Putamen (tissue), 1 donor: ENCODE data around the gene WDR54.

ENCODE experiments used
- DNase-seq: peaks from one replicate; pipeline ENCODE4 v3.0.0-alpha.2; 2016; ENCODE audit warnings: low spot score

WDR54 gene

DNA sequence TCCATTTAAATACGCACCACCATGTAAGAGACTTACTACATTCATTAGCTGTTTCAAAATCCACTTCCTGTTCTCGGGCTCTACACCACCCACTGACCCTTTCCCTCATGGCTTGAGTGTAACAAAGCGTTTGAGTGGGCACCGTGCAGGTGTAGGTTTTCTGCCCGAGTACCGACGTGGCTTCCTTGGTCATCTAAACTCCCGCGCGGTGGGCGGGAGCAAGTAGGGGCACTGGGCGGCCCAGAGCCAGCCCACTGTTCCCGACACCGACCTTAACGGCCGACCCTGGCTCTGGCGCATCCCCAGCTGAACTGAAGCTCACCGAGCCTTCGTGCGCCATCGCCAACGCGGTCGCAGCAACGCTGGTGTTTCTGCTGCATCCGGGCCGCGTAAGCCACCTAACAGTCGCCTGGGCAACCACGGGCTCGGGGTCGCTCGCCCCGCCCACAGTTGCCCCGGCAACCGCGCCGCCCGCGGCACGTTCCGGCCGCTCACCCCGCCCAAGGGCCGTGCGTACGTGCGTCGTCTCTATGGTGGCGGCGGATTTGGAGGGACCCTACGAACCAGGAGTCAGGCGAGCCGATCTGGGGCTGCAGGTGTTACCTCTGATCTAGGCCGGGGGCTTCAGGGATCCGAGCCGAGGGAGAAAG lies at the start of gene WDR54, which contains the start of gene C2orf81:
WDR54 (plus strand) TSS at position 510 of the 650 bp plus-strand sequence. CDS start 424 bp downstream, outside the sequence.
C2orf81 (minus strand) TSS at position 399 of the 650 bp plus-strand sequence; CDS start at position 340, 59 bp downstream.
- DNase-seq = peak; percentile 85

- no peak for DNase-seq
Observed at GRCh38 chr2:74372674-74373073, 48.9 kb upstream of the WDR54 start.

GRCh38 chr2:74373221-74373676 lies 48.3 kb upstream of the WDR54 start:
- no peak for DNase-seq

- DNase-seq = no peak
Observed at GRCh38 chr2:74373985-74374384, 47.5 kb upstream of the WDR54 start.

GRCh38 chr2:74374509-74375205 lies 46.9 kb upstream of the WDR54 start:
- DNase-seq = peak; percentile 97

- no peak for DNase-seq
Observed at GRCh38 chr2:74375838-74376237, 45.7 kb upstream of the WDR54 start.

DNA sequence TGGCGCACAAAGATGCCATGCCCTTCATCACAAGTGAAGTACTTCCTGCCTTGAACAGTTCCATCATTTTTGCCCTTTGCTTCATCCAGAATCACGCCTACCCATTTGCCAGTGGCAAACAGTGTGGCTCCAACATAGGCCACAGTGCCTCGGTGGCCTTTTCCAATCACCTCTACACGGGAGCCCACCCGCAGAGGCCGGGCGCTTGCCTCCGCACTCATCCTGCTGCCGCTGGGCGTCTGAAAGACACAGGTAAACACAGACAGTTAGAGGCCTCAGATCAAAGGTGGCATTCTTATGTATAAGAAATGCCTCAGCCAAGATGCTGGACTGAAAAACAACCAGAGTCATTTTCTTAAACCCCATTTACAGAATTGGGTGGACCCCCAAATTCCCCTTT lies 43.5 kb upstream of the WDR54 start:
- DNase-seq = no peak

- DNase-seq = peak; percentile 83
Observed at GRCh38 chr2:74379851-74380789, 41.4 kb upstream of the WDR54 start, which contains the start of gene DCTN1. Gene DCTN1, minus strand, starts transcription at chr2:74380311. Its CDS starts 274 bp downstream, at chr2:74380037.

DNA sequence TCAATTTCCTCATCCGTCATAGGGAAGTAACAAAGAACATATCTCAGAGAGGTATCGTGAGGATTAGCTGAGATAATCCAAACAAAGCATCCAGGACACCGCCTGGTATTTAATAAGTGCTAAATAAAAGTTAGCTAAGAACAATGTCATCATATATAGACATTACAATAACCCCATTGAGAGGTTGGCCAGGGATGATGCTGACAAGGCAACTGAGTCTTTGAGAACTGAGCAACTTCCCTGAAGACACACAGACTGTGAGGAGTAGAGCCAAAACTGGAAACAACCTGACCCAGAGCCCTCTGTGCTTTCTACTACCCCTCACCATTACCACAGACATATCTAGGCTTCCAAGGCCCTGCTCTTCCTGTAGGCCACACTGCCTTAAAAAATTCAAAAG lies 39.8 kb upstream of the WDR54 start:
- no peak for DNase-seq

- peak; percentile 56 for DNase-seq
Observed at GRCh38 chr2:74383254-74383653, 38.3 kb upstream of the WDR54 start.

GRCh38 chr2:74384051-74384450 lies 37.5 kb upstream of the WDR54 start:
- no peak for DNase-seq

DNA sequence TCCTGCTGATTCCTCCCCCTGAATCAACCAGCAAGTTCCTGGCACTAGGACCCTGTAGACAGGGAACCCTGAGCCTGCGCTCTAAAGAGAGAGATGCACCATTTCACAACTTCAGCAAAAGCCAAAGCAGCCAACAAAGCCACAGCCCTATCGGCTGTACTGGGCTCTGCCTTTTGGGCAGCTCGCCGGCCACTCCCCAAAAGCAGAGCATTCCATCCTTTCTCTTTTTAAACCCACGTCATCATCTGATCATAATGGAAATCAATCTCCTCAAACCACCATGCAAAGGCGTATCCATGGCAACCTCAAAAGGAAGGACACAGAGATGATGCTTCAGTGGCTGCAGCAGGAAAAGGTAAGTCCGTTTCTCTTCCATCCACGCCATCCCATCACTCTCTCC lies 36.1 kb upstream of the WDR54 start:
- DNase-seq = peak; percentile 81

DNA sequence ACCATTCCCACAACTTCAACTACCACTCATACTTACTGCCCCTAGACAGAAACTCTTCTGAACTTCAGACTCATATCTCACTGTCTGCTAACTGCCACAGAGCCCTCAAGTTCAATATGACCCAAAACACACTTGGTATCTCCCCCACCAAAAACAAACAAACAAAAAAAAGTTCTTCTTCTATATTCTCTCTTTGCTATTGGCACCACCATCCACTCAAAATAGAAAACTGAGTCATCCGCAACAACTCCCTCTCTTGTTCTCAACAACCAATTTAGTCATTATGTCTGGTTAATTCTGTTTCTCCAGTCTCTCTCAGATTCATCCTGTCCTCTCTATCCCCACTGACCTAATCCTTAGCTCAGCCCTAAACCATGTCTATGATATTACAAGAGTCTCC lies 34.2 kb upstream of the WDR54 start:
- DNase-seq = no peak

DNA sequence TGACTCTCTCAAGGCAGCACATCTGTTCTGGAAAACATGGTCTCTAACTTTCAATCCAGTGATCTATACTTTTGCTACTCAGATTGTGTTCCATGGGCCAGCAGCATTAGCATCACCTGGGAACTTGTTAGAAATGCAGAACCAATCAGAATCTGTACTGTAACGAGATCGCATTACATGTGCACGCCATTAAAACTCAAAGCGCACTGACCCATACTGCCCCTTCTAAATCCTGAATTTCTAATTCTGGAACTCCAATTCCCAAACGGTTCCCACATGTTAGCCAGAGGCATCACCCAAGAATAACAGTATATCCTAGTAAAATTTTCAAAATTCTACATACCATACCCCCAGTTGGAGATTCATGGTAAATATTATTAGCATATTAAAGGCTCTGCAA lies 30.9 kb upstream of the WDR54 start:
- DNase-seq = no peak

DNA sequence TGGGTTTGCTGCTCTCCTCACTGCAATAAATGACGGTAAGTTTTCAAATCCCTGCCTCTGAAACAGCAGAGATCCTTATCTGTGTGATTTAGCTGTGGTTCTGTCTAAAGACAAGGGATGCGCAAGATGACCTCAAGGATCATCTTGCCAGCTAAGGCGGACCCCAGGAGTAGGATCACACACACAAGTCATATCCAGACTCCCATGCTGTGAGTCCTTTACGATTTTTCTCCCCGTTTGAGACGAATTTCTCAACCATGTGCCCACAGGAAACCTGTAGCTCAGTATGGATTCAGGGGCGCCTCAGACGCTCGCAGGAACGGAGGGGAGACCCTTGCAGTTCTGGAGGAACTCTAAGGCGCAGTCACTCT lies 30.3 kb upstream of the WDR54 start:
- DNase-seq = no peak

- DNase-seq = peak; percentile 91
Observed at GRCh38 chr2:74391580-74392448, 29.7 kb upstream of the WDR54 start.

DNA sequence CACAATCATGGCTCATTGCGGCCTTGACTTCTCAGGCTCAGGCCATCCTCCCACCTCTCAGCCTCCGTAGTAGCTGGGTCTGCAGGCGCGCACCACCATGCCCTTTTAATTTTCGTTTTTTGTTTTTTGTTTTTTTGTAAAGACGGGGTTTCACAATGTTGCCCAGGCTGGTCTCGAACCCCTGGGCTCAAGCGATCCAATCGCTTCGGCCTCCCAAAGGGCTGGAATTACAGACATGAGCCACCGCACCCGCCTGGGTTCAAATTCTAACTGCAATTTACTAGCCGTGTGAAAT lies 29.1 kb upstream of the WDR54 start:
- no peak for DNase-seq

DNA sequence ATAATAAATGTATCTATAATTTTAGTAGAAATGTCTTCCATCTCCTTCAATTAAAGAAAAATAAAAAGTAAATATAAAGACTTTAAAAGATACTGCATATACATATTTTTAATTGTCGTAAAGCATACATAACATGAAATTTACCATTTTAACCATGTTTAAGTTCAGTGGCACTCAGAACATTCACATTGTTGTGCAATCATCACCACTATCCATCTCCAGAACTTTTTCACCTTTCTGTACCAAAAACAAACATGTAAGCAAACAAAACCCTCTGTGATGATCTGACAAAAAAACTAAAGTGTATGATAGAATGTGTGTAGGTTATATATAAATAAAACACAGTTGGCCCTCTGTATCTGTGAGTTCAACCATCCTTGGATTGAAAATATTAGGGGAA lies 28.0 kb upstream of the WDR54 start:
- DNase-seq = no peak

GRCh38 chr2:74396149-74396548 lies 25.4 kb upstream of the WDR54 start:
- DNase-seq = no peak

GRCh38 chr2:74399785-74400184 lies 21.7 kb upstream of the WDR54 start:
- DNase-seq = no peak

GRCh38 chr2:74401891-74402290 lies 19.6 kb upstream of the WDR54 start:
- DNase-seq = no peak

- DNase-seq = no peak
Observed at GRCh38 chr2:74406035-74406434, 15.5 kb upstream of the WDR54 start.
